Bone marrow (tissue), 2 donors: Measurements from ENCODE around the gene CSE1L.
A peak's percentile ranks its signal among the peaks of the same experiment; 100 is the strongest.
"Not testable (repeated sequence)": the region's sequence is repeated elsewhere in the genome, so short reads cannot be mapped to it uniquely, and the experiment has no call there.

Experiments
- DNase-seq, 2 donors: peaks; one replicate each; lab custom pipeline; 2025; lab: John Stamatoyannopoulos, UW

CSE1L gene

GRCh38 chr20:49063279-49063678 lies 17.2 kb downstream of the CSE1L start:
- DNase-seq = no peak

- DNase-seq = no peak
These were observed 28.4 kb downstream of the CSE1L start for GRCh38 chr20:49074521-49074920.

GRCh38 chr20:49078310-49078709 lies 32.2 kb downstream of the CSE1L start:
- no peak for DNase-seq

GRCh38 chr20:49082295-49082694 lies 36.2 kb downstream of the CSE1L start:
- not testable (repeated sequence) for DNase-seq

- no peak for DNase-seq
These were observed 45.0 kb downstream of the CSE1L start for GRCh38 chr20:49091104-49091503.

GRCh38 chr20:49091762-49092161 lies 45.6 kb downstream of the CSE1L start:
- DNase-seq = no peak

GRCh38 chr20:49096203-49096730 lies 50.2 kb downstream of the CSE1L start:
- no peak for DNase-seq

- DNase-seq = no peak
These were observed 51.0 kb downstream of the CSE1L start for GRCh38 chr20:49097159-49097558.

- DNase-seq = no peak
These were observed 52.0 kb downstream of the CSE1L start for GRCh38 chr20:49098136-49098535.

- DNase-seq = no peak
These were observed 52.9 kb downstream of the CSE1L start for GRCh38 chr20:49099011-49099410.

- not testable (repeated sequence) for DNase-seq
These were observed 54.2 kb downstream of the CSE1L start for GRCh38 chr20:49100292-49100691.

GRCh38 chr20:49100972-49101371 lies 54.9 kb downstream of the CSE1L start:
- peak in 1 of 2 donors; percentile 28 for DNase-seq

- no peak for DNase-seq
These were observed 56.9 kb downstream of the CSE1L start for GRCh38 chr20:49103019-49103418.

- DNase-seq = no peak
These were observed 57.7 kb downstream of the CSE1L start for GRCh38 chr20:49103647-49104364.

- DNase-seq = no peak
These were observed 58.2 kb downstream of the CSE1L start for GRCh38 chr20:49104365-49104648.

GRCh38 chr20:49104979-49105547 lies 59.0 kb downstream of the CSE1L start:
- DNase-seq = not testable (repeated sequence)

GRCh38 chr20:49106328-49106727 lies 60.2 kb downstream of the CSE1L start:
- no peak for DNase-seq

GRCh38 chr20:49110767-49111694 lies 64.9 kb downstream of the CSE1L start:
- no peak for DNase-seq

GRCh38 chr20:49112596-49113274 lies 66.6 kb downstream of the CSE1L start:
- DNase-seq = no peak

GRCh38 chr20:49115564-49115963 lies 69.5 kb downstream of the CSE1L start:
- no peak for DNase-seq

GRCh38 chr20:49118307-49118706 lies 72.2 kb downstream of the CSE1L start:
- DNase-seq = no peak

GRCh38 chr20:49119988-49120387 lies 73.9 kb downstream of the CSE1L start:
- DNase-seq = no peak
